T follicular helper cell (primary cell): ENCODE data around the gene TXNDC2.

Experiments used
- DNase-seq: peaks from one replicate; pipeline ENCODE4 v3.0.0-alpha.2; 2020; ENCODE audit warnings: low read depth

TXNDC2 gene

DNA sequence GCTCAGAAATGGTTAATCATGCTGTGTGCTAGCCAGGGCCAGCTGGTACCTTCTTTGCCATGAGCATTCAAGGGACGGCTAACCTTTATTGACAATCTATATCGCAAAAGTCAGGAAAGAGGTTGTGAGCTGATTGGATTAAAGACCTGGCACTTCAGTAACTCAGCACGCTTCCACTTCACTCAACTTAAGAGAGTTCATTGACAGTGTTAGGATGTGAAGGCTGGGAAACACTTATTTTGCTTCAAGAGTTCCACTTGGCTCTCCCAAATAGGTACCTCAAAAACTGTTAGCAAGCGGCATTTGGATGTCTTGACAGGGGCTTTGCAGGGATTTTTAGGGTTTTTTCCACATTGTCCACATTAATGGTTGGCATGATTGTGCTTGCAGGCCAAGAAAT, 25.1 kb upstream of the TXNDC2 start:
- no peak for DNase-seq

DNA sequence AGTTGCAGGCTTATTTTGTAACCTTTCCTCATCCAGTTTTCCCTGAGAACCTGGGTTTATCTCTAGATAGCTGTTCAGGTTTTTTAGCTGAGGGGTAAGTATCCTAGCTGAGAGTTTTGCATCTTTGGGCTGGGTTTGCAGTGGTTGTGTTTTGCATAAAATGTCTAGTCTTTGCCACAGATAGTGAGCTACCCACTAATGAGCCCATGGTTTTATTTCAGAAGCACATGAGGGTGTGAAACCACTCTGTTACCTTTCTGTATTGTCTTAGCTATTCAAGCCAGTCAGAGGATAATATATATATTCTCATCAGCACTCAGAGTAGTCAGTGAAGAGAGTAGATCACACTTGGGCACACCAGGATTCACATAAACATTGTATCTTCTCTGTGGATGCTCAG, 24.6 kb upstream of the TXNDC2 start:
- no peak for DNase-seq

DNA sequence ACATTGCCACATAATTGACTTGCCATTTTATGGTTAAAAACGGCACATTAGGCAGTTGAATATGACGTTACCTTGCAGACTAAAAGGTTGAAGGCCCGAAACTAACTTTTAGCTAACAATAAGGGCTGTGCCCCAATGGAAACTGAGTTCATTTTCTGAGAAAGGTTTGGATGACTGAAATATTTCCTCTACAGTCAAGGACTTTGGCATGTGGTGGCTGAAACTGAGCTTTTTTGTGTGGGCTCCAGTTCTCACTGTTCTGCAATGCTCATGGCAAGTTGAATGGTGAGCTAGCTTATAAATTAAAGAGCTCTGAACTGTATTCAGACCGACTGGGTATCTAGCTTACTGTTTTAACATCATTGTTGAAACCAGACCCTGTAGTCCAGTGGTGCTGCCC, 23.8 kb upstream of the TXNDC2 start:
- no peak for DNase-seq

DNA sequence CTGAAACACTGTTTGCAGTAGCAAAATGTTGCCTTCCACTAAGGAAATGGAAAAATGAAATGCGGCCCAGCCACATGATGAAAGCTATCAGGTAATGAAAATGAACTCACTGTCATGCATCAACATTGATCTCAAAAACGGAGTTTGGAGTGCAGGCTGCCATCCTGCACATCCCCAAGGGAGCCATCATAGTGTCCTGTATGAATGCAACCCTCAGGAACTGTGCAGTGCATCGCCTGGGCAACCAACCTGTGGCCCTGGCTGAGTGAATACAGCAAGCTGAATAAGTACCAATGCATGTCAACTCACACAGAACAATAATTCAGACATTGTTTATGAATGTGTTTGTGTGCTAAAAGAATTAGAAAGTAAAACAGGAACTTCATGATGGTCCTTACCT, 23.1 kb upstream of the TXNDC2 start:
- DNase-seq, result no peak

DNA sequence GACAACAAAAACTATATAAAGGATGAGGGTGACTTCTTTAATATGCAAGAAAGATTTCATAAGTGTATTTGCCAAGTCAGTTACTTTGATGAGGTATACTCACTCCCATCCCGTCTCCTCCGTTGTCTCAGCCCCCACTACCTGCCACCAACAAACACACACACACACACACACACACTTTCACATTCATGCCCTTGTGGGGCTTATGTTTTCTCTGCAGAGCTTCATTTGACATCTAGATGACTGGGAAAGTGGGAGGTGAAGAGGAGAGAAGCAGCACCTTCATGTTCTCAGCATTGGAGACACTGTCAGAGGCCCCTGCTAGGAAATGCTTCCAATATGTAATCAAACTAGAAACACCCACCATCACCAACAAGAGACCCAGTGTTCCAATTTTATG, 22.5 kb upstream of the TXNDC2 start:
- DNase-seq, result no peak

DNA sequence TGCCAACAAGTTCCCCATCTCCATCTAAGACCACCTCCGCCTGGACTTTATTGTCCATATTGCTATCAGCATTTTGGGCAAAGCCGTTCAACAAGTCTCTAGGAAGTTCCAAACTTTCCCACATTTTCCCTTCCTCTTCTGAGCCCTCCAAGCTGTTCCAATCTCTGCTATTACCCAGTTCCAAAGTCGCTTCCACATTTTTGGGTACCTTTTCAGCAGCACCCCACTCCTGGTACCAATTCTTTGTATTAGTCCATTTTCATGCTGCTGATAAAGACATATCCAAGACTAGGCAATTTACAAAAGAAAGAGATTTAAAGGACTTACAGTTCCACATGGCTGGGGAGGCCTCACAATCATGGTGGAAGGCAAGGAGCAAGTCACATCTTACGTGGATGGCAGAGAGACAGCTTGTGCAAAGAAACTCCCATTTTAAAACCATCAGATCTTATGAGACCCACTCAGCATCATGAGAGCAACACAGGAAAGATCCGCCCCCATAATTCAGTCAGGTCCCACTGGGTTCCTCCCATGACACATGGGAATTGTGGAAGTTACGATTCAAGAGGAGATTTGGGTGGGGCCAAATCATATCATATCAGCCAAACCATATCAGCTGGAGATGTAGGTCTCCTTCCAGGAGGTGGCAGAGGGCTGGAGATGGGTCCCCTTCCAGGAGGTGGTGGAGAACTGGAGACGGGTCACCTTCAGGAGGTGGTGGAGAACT, 19.8 kb upstream of the TXNDC2 start:
- no peak for DNase-seq

DNA sequence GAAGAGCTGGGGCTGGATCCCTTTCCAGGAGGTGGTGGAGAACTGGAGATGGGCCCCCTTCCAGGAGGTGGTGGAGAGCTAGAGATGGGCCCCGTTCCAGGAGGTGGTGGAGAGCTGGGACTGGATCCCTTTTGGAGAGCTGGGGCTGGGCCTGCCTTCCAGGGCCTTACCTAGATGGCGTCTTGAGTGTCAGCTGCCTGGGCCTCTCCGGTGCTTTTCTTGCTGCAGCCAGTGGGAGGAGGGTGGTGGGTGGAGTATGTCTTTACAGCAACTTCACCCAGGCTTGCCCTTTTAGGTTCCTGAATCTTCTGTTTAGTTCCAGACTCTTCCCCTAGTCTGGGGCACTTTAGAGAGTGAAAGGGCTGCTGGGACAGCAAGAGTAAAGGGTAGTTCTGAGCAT, 19.1 kb upstream of the TXNDC2 start:
- DNase-seq, result no peak

DNA sequence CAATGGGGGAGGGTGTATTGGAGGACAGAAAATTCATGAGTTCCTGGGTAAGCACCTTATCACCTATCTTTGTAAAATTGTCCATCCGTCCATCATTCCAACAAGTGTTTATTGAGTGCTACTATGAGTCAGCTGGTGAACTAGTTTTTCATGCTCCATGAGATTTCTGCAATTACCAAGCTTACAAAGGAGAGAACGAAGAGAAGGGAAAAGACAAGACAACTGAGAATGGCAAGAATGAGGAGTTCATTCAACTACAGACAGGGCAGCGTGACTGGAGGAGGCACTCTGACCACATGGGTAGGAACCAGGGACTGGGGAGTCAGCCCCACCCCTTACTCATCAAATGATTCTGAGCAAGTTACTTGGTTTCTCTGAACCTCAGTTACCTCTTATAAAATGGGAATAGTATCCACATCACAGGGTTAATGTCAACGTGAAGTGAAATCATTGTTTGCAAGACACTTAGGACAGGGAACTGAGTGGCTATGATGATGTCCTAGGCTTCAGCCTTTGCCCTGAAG, 18.6 kb upstream of the TXNDC2 start:
- DNase-seq, result no peak

DNA sequence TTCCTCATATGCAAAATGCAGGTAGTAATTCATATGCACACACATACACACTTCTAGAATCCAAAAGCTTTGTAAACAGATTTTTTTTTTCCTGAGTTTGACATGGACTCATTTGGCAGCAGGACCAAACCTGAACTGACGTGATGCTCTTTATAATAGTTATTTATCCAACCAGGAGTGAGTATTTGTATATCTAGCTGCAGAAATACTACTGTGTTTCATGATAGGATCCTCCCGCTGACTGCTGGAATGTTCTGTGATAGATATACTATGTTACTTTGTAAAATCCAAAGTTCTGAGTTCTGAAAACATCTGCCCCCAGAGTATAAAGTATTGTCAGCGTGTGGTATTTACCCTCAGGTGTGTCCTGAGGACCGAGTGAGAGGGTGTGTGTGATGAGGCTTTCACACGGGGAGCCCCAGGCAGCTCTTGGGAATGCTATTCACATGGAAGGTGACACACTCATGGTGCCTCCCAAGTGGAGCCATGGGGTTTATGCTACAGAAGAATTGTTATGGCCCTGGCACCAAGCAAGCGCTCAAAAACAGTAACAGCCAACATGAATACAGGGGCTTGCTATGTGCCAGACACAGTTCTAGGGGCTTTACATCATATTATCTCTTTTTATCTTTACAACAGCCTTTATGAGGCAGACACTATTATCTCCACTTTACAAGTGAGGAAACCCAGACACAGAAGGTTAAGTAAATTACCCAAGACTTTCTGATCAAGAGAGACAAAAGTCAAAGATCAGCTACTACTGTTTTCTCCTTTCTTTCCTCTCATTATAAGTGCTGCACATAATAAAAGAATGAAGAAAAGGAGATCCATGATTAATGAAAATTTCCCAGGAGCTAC, 16.7 kb upstream of the TXNDC2 start:
- DNase-seq, result no peak

DNA sequence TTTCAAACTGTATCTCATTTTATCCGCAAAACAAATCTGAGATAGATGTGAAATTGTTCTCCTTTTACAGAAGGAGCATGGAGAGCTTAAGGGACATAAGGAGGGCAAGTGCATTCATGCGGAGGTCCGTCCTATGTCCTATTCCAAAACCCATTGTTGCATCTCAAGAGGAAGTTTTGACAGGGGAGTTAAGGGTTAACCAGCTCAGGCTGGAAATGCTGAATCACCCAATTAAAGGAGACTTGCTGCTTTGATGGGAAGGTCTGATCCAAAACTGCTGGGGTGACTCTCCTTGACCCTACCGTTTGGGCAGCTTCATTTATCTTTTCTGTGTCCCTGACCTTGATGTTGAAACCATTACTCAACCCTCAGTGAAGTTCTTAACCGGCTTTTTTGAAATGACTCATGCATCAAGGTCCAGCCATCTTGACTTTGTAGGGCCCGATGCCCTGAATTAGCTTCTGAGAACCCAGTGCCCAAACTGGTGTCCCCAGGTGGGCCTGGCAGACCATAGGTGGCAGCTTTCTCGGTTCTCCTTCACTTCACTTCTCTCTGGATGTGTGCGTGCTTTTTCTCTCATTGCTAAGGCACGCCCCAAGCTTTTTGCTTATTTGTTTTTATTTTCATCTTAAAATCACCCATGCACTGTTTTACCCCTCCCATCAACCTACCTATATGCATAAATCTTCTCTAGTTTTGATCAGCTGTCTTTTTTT, 15.9 kb upstream of the TXNDC2 start:
- DNase-seq, result no peak

DNA sequence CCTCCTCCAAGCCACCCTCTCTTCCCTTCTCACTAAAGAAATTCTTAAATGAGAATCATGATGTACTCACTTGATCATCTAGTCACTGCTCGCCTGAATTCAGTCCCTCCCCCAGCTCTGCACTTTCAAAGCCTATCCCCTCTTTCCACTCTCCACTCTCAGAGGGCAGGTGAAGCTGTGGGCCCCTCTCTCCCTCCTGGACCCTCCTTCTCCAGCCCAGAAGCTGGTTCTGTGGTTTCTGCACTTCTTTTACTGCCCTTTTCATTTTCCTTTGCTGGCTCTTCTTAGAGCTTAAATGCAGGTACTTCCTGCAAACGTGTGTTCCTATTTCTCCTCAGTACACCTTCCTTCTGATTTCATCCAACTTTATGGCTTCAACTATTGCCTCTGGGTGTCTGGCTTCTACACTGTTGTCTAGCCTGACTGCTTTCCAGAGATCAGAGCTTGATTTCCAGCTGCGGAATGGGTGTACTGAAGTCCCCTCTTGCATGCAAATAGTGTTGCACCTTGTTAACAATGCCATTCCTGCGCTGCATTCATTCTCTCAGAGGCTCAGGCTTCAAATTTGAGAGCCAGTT, 15.3 kb upstream of the TXNDC2 start:
- DNase-seq, result no peak

DNA sequence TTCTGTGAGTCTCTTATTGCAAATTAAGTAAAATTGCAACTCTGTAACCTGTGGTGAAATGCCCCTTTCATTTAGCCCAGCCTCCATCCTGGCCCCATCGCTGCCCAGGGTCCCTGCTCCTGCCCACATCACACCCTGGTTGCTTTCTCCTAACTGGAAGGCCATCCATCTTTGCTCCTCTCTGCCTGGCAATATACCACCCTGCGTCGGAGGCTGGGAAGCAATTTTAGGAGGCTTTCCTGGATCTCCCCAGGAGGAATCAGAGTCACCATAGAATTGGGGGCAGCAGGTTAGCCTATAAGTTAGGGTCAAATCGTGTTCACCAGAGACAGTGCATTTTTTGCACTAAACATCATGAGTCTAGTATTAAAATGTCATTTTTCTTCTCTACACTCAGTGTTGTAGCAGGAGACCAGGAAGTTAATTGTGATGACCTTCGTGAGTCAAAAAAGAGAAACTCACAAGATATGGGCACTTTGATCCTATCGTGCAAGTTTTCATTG, 14.5 kb upstream of the TXNDC2 start:
- no peak for DNase-seq

DNA sequence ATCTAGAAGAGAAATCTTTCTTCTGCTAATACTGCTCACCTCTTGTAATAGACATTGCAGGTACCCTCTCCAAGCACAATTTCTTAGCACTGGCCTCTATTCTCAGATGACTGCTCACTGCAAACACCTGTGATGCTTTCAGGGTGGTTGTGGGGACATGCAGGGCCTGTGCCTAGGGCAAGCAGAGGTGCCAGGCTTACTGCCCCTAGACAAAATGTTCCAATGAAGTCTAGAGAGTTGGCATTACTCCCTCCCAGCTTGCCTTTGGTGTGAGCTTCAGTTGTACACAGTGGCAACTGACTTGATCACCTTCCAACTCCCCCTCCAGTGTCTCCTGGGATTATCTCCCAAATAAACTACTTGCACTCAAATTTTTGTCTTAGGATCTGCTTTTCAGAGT, 12.9 kb upstream of the TXNDC2 start:
- no peak for DNase-seq

DNA sequence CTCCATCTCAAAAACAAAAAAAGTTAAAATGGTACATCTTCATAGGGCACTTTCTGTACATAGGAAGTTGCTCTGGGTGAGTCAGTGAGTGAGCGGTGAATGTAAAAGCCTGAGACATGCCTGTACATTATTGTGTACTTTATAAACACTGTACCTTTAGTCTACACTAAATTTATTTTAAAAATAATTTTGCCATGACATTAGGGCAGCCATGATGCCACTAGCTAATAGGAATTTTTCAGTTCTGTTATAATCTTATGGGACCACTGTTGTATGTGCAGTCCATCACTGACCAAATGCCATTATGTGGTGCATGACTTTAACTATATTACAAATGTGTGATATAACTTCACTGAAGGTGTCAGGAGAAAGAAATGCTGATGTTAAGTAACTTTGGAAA, 11.0 kb upstream of the TXNDC2 start:
- DNase-seq, result no peak

DNA sequence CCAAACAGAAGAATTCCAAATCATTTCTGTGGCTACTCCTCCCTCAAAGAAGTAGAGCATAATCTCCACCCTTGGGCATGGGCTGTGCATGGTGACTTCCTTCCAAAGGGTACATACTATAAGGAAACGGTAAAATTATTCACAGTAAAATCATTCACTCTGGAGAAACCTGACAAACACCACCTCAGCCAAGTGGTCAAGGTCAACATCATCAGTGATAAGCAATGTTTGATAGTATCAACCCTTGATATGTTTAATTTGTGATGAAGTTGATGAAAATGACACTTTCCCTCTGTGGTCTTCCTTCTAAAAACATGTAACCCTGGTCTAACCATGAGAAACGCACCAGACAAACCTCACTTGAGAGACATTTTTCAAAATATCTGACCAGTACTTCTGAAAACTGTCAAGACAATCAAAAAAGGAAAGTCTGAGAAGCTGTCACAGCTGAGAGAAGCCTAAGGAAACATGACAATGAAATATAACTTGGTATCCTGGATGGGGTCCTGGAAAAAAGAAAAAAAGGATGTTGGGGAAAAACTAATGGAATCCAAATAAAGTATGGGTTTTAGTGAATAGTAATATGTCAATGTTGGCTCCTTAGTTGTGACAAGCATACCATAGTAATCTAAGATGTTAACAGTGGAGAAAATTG, 9.4 kb upstream of the TXNDC2 start:
- no peak for DNase-seq

DNA sequence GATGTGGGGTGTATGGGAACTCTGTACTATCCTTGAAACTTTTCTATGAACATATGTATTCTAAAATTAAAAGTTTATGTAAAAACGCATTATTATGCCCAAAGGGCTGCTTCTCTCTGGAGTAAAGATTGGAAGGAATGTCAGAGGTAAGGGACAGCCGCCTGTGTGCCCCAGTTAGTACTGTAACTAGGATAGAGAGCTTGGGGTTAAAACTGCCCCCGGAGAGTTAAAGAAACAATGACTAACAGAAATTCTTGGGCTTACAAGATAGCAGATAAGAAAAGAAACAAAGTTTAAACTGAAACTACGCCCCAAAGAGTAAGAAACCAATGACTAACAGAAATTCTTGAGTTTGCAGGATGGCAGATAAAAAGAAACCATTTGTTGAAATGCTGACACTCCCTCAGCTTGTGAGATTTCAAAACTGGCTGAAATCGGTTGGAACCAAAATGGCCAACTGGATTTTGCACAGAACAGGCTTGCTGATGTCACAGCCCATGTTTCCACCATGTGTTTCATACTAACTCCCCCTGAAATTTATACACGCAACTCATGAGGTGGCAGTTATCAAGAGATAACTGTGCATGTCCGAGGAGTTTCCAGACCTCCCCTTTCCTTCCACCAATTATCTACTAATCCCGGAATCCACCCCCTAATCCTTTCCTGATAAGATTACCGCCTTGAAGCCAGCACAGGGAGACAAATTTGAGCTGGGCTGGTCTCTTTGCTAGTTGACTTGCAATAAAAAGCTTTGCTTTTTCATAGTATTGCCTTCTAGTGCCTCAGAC, 8.7 kb upstream of the TXNDC2 start:
- DNase-seq, result no peak

DNA sequence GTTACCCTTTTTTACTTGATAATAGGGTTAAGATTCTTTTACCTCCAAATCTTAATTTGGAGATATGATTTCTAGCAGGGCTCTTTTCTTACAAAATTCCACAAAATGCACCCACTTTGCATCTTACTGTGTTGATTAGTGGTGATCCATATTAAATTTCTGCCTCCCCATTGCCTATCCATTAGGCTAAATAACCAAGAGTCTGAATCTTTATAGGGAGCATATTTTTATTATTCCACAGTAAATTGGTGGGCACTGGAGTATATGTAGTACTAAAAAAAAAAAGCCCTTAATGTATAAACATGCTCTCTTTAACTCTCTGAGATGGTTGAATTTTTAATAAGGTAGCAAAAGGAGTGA, 8.1 kb upstream of the TXNDC2 start:
- no peak for DNase-seq

DNA sequence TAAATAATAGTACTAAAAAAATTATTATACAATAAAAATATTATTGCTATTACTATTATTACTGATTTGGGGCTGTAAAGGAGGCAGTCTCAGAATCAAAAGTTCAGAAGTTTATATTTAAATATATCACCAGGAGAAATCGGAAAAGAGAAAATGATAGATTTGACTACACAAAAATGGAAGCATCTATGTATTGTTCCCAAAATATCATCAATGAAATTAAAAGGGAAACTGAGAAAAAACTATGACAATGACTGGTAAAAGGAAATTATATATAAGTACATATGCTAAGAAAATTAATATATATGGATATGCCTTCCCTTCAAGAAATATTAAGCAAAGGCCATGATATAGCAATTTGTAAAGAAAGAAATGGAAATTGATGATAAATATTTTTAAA, 7.7 kb upstream of the TXNDC2 start:
- no peak for DNase-seq

DNA sequence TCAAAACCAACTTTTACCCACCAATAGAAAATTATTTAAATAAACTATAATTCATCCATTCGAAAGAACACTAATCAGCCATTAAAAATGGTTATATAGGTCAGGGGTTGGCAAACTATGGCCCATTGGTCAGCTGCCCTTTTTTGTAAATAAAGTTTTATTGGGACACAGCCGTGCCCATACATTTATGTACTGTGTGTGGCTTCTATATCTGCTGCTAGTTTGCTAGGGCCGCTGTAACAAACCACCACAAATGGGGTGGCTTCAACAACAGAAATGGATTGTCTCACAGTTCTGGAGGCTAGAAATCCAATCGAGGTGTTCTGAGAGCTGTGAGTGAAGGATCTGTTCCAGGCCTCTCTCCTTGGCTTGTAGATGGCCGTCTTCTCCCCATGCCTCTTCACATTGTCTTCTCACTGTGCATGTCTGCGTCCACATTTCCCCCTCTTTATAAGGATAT, 7.0 kb upstream of the TXNDC2 start:
- no peak for DNase-seq

DNA sequence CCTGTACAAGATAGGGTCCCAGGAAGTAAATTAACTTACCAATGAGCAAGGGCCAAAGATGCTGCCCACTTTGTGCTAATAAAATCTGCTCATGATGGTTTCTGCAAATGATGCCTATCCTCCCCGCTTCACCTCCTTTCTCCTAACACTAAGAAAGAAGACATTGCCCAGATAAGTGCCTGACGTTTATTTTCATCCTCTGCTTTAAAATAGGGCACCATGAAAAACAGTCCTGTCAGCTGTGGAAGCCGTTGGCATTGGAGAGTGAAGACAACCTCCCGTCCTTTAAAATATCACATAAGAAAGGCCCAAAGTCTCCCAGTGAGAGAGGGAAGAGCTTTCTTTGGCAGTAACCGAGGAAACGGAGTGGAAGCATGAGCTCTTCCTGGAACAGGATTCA, 1.7 kb upstream of the TXNDC2 start:
- no peak for DNase-seq
